Stimulated activated CD8-positive, alpha-beta memory T cell treated with anti-CD3 and anti-CD28 coated beads, Interleukin-4, amount 100 ng/mL, for 4 hours (primary cell): Measurements from ENCODE around the gene UBR4.

ENCODE experiments used
- DNase-seq, 2 donors: peaks; one replicate each; pipeline ENCODE4 v3.0.0-alpha.2; 2020; ENCODE audit warnings: low read depth in 2 of 2, low spot score in 1 of 2

UBR4 gene

GRCh38 chr1:19149736-19150135 is 60.3 kb downstream of the UBR4 start:
- DNase-seq: no peak

- no peak for DNase-seq
Measured at GRCh38 chr1:19140465-19140864, 69.6 kb downstream of the UBR4 start.

- DNase-seq: no peak
Measured at GRCh38 chr1:19139711-19140110, 70.4 kb downstream of the UBR4 start.

- no peak for DNase-seq
Measured at GRCh38 chr1:19138958-19139581, 71.0 kb downstream of the UBR4 start.

GRCh38 chr1:19138331-19138730 is 71.7 kb downstream of the UBR4 start:
- no peak for DNase-seq

- no peak for DNase-seq
Measured at GRCh38 chr1:19137158-19137557, 72.9 kb downstream of the UBR4 start.

- no peak for DNase-seq
Measured at GRCh38 chr1:19133360-19133759, 76.7 kb downstream of the UBR4 start.

- DNase-seq: no peak
Measured at GRCh38 chr1:19130468-19130867, 79.6 kb downstream of the UBR4 start.

DNA sequence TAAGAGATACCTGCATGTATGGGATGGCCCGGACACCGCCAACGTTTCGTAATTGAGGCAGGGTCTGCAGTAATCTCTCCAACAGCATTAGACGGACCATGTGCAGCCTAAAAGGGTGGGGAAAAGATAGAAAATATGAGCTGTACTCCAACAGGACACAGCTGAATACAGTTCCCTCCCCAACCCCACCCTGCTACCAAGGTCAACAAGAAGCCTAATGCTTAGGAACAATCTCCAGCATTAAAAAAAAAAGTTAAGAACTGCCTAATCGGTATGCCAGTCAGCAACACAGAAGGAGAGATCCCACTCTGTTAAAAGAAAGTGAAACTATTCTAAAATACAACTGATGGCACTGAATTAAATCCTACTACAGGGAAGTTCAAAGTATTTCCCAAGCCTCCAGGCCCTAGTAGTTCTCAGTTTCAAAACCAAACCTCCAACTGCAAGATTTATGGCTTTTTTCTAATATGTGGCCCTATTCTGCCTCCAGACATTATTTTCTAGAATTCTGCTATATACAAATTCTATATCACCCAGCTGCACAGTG is 81.0 kb downstream of the UBR4 start:
- no peak for DNase-seq

DNA sequence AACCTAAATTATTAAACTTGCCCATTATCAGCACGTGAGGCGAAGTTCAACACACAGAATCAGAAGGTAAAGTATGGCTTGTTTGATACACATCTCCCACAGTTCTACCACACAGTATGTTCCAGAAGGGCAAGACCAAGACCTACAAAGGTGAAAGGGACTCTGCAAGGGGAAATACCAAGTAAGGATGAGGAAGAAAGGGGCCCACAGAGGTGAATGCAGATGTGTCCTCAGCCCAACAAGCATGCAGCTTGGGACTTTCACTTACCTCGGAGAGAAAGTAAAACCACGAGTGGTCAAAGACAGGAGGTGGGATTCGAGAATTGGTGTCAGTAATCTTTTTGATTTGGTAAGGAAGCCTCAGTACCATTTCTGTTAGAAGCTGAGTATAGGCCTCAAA is 85.8 kb downstream of the UBR4 start:
- no peak for DNase-seq

GRCh38 chr1:19123837-19124236 is 86.2 kb downstream of the UBR4 start:
- DNase-seq: no peak

- DNase-seq: no peak
Measured at GRCh38 chr1:19122668-19123067, 87.4 kb downstream of the UBR4 start.

GRCh38 chr1:19121192-19121591 is 88.9 kb downstream of the UBR4 start:
- no peak for DNase-seq

DNA sequence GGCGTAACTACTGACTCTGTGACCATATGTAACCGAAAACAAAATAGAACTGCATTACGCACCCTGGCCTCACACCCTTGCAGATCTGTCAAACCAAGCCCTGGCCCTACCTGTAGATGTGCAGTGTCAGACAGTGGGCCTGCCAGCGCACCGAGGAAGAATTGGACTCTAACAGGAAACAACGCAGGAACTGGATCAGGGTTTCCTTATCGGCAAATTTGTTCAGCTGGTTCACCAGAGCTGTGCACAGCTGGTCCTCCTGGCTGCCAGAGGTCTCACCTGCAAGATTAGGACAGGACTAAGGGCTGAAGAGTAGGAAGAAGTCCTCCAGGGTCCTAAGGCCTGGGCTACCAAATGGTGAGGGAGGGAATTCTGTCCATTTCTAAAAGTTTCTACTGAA is 90.0 kb downstream of the UBR4 start:
- DNase-seq: no peak

- DNase-seq: no peak
Measured at GRCh38 chr1:19115082-19115808, 94.8 kb downstream of the UBR4 start.

- DNase-seq: no peak
Measured at GRCh38 chr1:19113697-19114092, 96.4 kb downstream of the UBR4 start.

DNA sequence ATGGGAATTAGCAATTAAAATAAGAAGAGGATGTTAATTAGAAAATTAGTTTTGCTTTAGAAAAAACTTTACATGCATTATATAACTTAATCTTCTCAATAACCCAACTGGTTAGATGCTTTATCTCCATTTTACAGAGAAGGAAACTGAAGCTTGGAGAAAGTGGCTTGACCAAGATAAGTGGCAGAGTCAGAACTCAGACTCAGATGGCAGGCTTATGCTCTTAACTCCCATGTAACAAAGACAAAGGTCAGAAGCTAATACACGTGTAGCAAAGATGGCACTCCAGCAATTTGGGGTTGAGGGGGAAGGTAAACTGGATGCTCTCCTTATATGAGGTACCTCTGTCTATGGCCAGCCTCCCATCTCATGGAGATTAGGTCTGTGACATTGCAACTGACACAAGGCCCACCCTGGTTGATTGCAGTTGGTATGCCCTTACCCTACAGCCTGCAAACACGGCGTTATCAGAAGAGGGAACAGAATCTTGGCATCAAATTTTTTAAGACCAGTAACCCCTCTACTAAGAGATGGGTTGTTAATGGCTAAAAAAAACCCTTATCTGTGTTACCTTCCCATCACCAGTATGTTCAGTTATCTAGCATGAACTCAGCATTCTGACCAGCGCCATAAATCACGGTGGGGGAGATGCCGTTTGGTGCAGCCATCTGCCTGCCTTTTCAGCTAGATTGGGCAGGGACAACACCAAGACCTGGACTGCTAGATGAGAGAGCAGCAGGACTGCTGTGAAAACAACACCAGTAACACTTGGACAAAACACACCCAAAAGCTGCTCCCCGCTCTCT is 97.0 kb downstream of the UBR4 start:
- no peak for DNase-seq

DNA sequence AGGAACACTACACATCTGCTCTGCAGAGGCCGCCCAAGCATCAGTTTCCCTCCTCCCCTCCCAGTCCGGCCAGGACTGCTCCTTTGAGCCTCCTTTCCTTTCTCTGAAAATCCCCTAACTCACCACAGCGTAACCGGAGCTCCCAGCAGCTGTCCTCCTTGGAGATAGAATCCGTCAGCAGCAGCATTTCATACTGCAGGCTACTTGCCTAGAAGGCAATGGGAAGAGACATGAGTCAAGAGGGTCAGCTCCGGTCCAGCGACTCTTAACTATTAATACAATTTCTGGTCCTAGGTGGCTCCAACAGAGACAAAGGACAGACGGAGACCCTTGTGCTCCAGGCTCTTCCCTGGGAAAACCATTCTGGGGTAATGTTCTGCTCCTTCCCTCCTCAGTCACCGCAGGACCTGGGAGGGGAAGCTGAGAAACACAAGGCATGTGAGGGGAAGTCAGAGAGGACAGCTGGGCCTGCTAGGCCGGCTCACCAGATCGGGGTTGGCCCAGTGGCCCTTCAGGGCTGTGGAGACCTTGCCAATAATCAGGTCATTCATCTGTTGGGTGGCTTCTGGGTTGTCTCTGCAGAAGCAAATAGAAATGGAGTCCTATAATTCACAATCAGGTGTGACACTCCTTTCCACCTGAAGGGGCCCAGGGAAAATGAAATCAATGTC is 99.7 kb downstream of the UBR4 start:
- DNase-seq: no peak

- no peak for DNase-seq
Measured at GRCh38 chr1:19109545-19109944, 100.5 kb downstream of the UBR4 start.

GRCh38 chr1:19101244-19101643 is 108.8 kb downstream of the UBR4 start:
- no peak for DNase-seq

DNA sequence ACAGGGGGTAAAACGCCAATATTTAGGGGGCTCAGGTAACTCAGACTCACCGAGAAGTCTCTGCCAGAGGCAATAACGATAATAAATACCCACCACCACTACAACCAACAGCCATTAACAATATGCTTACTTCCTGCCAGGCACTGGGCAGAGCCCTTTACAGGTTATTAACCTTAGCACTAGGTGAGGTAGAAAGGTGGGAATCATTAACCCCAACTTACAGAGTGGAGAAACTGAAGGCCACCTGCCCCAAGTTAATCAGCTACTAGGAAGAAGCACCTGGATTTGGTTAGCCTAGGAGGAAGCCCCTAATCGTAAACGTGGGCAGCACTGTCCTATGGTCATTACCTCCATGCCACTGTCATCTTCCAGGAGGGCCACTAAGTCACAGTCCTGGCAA is 110.0 kb downstream of the UBR4 start:
- no peak for DNase-seq
